ENCODE data around the gene IFNGR1.

IFNGR1 gene

DNA sequence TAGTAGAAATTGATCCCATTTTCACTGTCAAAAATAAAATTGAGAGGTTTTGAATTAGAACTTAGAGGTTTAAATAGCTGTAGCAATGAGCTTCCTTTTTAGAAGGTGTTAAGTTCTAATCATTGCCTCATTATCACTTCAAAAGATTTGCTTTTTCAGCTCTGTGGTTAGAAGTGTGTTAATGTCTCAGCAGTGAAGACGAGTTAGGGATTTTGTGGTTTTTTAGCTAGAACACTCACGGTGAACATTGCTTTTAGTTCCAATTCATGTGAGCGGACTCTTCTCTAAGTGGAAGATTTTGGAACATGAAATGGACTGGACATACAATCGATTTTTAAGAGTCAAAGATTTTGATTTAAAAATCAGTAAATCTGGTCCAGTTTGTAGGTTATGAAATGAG is 12.7 kb upstream of the IFNGR1 start:
- no peak for TF ChIP-seq SIN3A (IDR thresholded peaks at IDR 0.05; ENCODE audit: borderline replicate concordance, insufficient read depth, low read length)
- no peak for TF ChIP-seq POLR2AphosphoS5 (IDR thresholded peaks at IDR 0.05; ENCODE audit: low read depth, low read length)
- TF ChIP-seq, protein P1, sequence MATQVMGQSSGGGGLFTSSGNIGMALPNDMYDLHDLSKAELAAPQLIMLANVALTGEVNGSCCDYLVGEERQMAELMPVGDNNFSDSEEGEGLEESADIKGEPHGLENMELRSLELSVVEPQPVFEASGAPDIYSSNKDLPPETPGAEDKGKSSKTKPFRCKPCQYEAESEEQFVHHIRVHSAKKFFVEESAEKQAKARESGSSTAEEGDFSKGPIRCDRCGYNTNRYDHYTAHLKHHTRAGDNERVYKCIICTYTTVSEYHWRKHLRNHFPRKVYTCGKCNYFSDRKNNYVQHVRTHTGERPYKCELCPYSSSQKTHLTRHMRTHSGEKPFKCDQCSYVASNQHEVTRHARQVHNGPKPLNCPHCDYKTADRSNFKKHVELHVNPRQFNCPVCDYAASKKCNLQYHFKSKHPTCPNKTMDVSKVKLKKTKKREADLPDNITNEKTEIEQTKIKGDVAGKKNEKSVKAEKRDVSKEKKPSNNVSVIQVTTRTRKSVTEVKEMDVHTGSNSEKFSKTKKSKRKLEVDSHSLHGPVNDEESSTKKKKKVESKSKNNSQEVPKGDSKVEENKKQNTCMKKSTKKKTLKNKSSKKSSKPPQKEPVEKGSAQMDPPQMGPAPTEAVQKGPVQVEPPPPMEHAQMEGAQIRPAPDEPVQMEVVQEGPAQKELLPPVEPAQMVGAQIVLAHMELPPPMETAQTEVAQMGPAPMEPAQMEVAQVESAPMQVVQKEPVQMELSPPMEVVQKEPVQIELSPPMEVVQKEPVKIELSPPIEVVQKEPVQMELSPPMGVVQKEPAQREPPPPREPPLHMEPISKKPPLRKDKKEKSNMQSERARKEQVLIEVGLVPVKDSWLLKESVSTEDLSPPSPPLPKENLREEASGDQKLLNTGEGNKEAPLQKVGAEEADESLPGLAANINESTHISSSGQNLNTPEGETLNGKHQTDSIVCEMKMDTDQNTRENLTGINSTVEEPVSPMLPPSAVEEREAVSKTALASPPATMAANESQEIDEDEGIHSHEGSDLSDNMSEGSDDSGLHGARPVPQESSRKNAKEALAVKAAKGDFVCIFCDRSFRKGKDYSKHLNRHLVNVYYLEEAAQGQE (IDR thresholded peaks at IDR 0.05; ENCODE audit: insufficient read depth in 1 of 2, low read depth in 2 of 2, low read length in 2 of 2) = no peak
- no peak for TF ChIP-seq TAF1 (IDR thresholded peaks at IDR 0.05; ENCODE audit: borderline replicate concordance, insufficient read depth, low read length)
- TF ChIP-seq FOXP2 (optimal IDR thresholded peaks at IDR 0.05; ENCODE audit: borderline replicate concordance, extremely low read depth, extremely low read length, insufficient read depth) = no peak

DNA sequence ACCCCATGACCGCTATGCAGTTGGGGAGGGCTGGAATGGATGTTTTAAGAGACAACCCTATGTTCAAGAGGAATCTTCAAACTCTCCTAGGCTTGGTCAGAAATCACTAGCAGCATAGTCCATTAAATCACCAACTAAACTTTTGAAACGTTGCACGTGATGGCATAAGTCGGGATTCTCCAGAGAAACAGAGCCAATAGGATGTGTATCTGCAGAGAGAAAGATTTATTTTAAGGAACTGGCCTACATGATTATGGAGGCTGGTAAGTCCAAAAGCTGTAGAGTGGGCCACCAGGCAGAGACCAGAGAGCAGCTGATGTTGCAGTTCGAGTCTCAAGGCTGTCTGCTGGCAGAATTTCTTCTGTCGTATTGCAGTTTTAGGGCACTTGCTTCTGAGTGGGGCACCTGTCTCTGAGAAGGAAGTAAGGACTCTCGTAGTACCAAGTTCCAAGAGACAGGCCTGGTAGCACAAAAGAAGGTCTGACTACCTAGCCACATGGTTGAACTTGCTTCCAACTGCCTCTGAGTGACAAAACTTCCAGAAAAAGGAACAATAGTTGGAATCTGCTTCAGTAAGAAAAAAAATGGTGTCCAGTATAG is 11.9 kb upstream of the IFNGR1 start:
- TF ChIP-seq POLR2AphosphoS5 (IDR thresholded peaks at IDR 0.05; ENCODE audit: low read depth, low read length) (no peak), SIN3A (IDR thresholded peaks at IDR 0.05; ENCODE audit: borderline replicate concordance, insufficient read depth, low read length) (no peak), FOXP2 (optimal IDR thresholded peaks at IDR 0.05; ENCODE audit: borderline replicate concordance, extremely low read depth, extremely low read length, insufficient read depth) (no peak), TAF1 (IDR thresholded peaks at IDR 0.05; ENCODE audit: borderline replicate concordance, insufficient read depth, low read length) (no peak)
- TF ChIP-seq, protein P1 (IDR thresholded peaks at IDR 0.05; ENCODE audit: insufficient read depth in 1 of 2, low read depth in 2 of 2, low read length in 2 of 2) = no peak

DNA sequence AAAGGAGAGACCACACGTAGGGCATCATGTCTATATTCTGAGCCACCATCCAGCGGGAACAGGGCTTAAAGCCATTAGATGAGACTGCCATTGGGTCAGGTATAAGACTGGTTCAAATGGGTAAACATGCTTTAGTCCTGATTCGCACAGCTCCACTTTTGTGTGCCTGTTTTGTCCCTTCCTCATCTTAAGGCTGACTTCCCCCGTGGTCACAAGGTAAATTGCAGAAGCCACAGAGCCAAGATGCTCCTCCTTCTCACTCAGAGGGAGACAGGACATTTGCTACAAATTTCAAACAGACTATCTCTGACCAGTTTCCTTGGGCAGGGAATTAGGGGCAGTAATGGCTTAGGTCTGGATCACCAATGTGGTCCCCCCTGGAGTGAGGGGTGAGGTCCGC is 11.4 kb upstream of the IFNGR1 start:
- TF ChIP-seq TAF1 (IDR thresholded peaks at IDR 0.05; ENCODE audit: borderline replicate concordance, insufficient read depth, low read length) = no peak
- TF ChIP-seq, protein P1 (IDR thresholded peaks at IDR 0.05; ENCODE audit: insufficient read depth in 1 of 2, low read depth in 2 of 2, low read length in 2 of 2) = no peak
- no peak for TF ChIP-seq SIN3A (IDR thresholded peaks at IDR 0.05; ENCODE audit: borderline replicate concordance, insufficient read depth, low read length)
- no peak for TF ChIP-seq POLR2AphosphoS5 (IDR thresholded peaks at IDR 0.05; ENCODE audit: low read depth, low read length)
- no peak for TF ChIP-seq FOXP2 (optimal IDR thresholded peaks at IDR 0.05; ENCODE audit: borderline replicate concordance, extremely low read depth, extremely low read length, insufficient read depth)

DNA sequence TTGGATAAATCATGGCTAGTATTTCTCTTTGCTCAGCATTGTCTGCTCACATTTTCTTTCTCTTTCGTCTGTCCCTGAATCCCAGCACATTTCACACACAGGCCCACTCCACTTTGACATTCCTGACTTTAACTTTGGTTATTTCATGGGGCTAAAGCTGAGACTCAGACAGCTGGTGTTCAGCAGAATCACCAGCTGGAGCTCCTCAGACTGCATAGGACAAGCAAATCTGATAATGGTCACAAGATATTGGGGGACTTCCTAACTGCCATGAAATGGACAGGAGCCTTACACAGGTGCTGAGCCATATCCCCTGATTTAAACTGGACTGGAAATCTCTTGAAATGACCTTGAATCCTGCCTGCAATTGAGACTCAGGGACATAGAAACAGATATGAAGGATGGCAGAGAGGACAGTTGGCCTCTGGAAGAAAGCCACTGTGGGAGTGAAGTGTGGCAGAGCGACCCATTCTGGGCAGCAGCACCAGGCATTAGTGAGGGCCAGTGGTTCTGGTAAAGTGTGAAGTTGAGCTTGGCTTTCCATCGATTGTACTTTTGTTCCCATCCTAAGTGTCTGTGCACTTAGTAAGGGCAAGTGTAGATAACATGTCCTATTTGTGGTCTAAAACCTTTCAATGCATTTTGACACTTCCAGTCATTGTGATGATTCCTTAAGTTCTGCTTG is 10.0 kb upstream of the IFNGR1 start:
- TF ChIP-seq POLR2AphosphoS5 (IDR thresholded peaks at IDR 0.05; ENCODE audit: low read depth, low read length) (no peak), SIN3A (IDR thresholded peaks at IDR 0.05; ENCODE audit: borderline replicate concordance, insufficient read depth, low read length) (no peak), TAF1 (IDR thresholded peaks at IDR 0.05; ENCODE audit: borderline replicate concordance, insufficient read depth, low read length) (no peak), FOXP2 (optimal IDR thresholded peaks at IDR 0.05; ENCODE audit: borderline replicate concordance, extremely low read depth, extremely low read length, insufficient read depth) (no peak)
- TF ChIP-seq, protein P1 (IDR thresholded peaks at IDR 0.05; ENCODE audit: insufficient read depth in 1 of 2, low read depth in 2 of 2, low read length in 2 of 2) = no peak

All from PFSK-1 (cell line).